ENCODE results near the gene BOC. TPM values are rescaled to one million over a fixed set of nuclear protein-coding genes. Genes with fewer than 3 reads are reported as not detected.

BOC gene
- total and polyA plus RNA-seq, 2 of the 13 experiments (the other 11 are each of a cell fraction or from before 2014, with no cell fraction given) = 0.04 TPM; not detected in 1

- intact Hi-C loops (cut with micrococcal nuclease; ENCODE audit: unreplicated experiment) = no loop called here
- POLR2A ChIA-PET = no interaction called here
- BruUV-seq (replicated peaks) = no TSS peak
Observed at GRCh38 chr3:113275258-113275556, 63.9 kb downstream of the BOC start.

GRCh38 chr3:113275583-113275928, 64.2 kb downstream of the BOC start:
- Histone ChIP-seq H4K20me1 (ENCODE audit: insufficient read depth, low read length) (no peaks in the 10 kb centered on the region), H3K4me3 (replicated peaks in 1 of 3; ENCODE audit: insufficient read depth in 1 of 3, low read depth in 2 of 3, low read length in 3 of 3) (peak overlapping the region in 2 of 3 experiments; percentile 50 to 53; a peak in 1 of 6 replicates), H3K4me1 (ENCODE audit: insufficient read depth, low read length) (peaks cover 25% of the 10 kb centered on the region), H2AFZ (ENCODE audit: low read length) (no peak overlapping the region), H3K27me3 (ENCODE audit: control insufficient read depth in 1 of 2, insufficient read depth in 2 of 2, low read length in 2 of 2) (peaks cover 6 to 39% of the 10 kb centered on the region in 2 experiments; a peak in 4 of 5 replicates), H3K79me2 (ENCODE audit: insufficient read depth, low read length) (no peaks in the 10 kb centered on the region), H3K27ac (ENCODE audit: extremely low read length, insufficient read depth, low read length) (no peak overlapping the region), H3K36me3 (replicated peaks in 1 of 2; ENCODE audit: control insufficient read depth in 1 of 2, insufficient read depth in 2 of 2, low read length in 2 of 2) (no peaks in the 10 kb centered on the region), H3K9ac (ENCODE audit: insufficient read depth, low read depth, low read length) (no peak overlapping the region), H3K4me2 (ENCODE audit: low read depth, low read length) (peak overlapping the region; percentile 66), H3K9me3 (ENCODE audit: low read length) (no peaks in the 10 kb centered on the region)
- CTCF ChIA-PET (ENCODE audit: low intra/inter-chr PET ratio, low total read pairs) = no interaction called here
- no peak for DNase-seq (ENCODE audit: low spot score)
- in situ Hi-C loops (cut with HindIII; ENCODE audit: extremely low pct_ligation_motif_present, low pct_unique_long_range_greater_than_20kb) = no loop called here
- TF ChIP-seq ZNF777 (CRISPR knock-in tag; IDR thresholded peaks at IDR 0.05) (0 out of 2 replicates have a peak, but pooled peaks have one; percentile 20), ZNF441 (CRISPR knock-in tag; IDR thresholded peaks at IDR 0.05; ENCODE audit: borderline replicate concordance) (no peak), ATF7 (IDR thresholded peaks at IDR 0.05) (no peak), ATF7 (CRISPR knock-in tag; IDR thresholded peaks at IDR 0.05) (no peak), TBL1XR1 (IDR thresholded peaks at IDR 0.05; ENCODE audit: borderline replicate concordance, low read length, partially characterized antibody) (no peak), ZNF10 (CRISPR knock-in tag; IDR thresholded peaks at IDR 0.05; ENCODE audit: borderline replicate concordance, low read depth) (no peak), FOXC1 (CRISPR knock-in tag; IDR thresholded peaks at IDR 0.05; ENCODE audit: borderline replicate concordance) (no peak)
- WGBS (ENCODE audit: low lambda C conversion rate) = 69% methylated on average over 2 of the region's 2 CpGs
- intact Hi-C loops (cut with micrococcal nuclease; ENCODE audit: unreplicated experiment) = no loop called here
- ATAC-seq = no peak; the same call in 2 of the 3 replicates
- POLR2A ChIA-PET = no interaction called here
- BruUV-seq (replicated peaks) = no TSS peak
- FAIRE-seq = no peak

More at GRCh38 chr3:113275258-113275556, 63.9 kb downstream of the BOC start:
- Histone ChIP-seq H3K4me2 (ENCODE audit: low read depth, low read length) (no peak overlapping the region), H3K36me3 (replicated peaks in 1 of 2; ENCODE audit: control insufficient read depth in 1 of 2, insufficient read depth in 2 of 2, low read length in 2 of 2) (no peaks in the 10 kb centered on the region), H3K4me1 (ENCODE audit: insufficient read depth, low read length) (peaks cover 25% of the 10 kb centered on the region), H3K27me3 (ENCODE audit: control insufficient read depth in 1 of 2, insufficient read depth in 2 of 2, low read length in 2 of 2) (peaks cover 6 to 39% of the 10 kb centered on the region in 2 experiments; a peak in 4 of 5 replicates), H3K9me3 (ENCODE audit: low read length) (no peaks in the 10 kb centered on the region), H3K4me3 (replicated peaks in 1 of 3; ENCODE audit: insufficient read depth in 1 of 3, low read depth in 2 of 3, low read length in 3 of 3) (peak overlapping the region in 1 of 3 experiments; percentile 3; a peak in 1 of 6 replicates), H3K27ac (ENCODE audit: extremely low read length, insufficient read depth, low read length) (no peak overlapping the region), H4K20me1 (ENCODE audit: insufficient read depth, low read length) (no peaks in the 10 kb centered on the region), H3K9ac (ENCODE audit: insufficient read depth, low read depth, low read length) (no peak overlapping the region), H3K79me2 (ENCODE audit: insufficient read depth, low read length) (no peaks in the 10 kb centered on the region), H2AFZ (ENCODE audit: low read length) (no peak overlapping the region)
- in situ Hi-C loops (cut with HindIII; ENCODE audit: extremely low pct_ligation_motif_present, low pct_unique_long_range_greater_than_20kb) = no loop called here
- CTCF ChIA-PET (ENCODE audit: low intra/inter-chr PET ratio, low total read pairs) = no interaction called here
- WGBS (ENCODE audit: low lambda C conversion rate) = 19% methylated on average over 6 of the region's 6 CpGs
- TF ChIP-seq ETS1 (CRISPR knock-in tag; IDR thresholded peaks at IDR 0.05) = no peak
- no peak for TF ChIP-seq ZNF713 (CRISPR knock-in tag; IDR thresholded peaks at IDR 0.05)
- no peak for TF ChIP-seq ZNF580 (CRISPR knock-in tag; IDR thresholded peaks at IDR 0.05; ENCODE audit: borderline replicate concordance, low read depth)
- TF ChIP-seq ZNF17 (CRISPR knock-in tag; IDR thresholded peaks at IDR 0.05) = no peak
- TF ChIP-seq ZNF30 (CRISPR knock-in tag; IDR thresholded peaks at IDR 0.05) = no peak
- no peak for TF ChIP-seq GZF1 (CRISPR knock-in tag; IDR thresholded peaks at IDR 0.05)
- DNase-seq (ENCODE audit: low spot score) (no peak), ATAC-seq (peak; percentile 14; the same call in 1 of the 3 replicates), FAIRE-seq (no peak)

All from HepG2 (cell line).